SK-N-SH (cell line): ENCODE results near the gene FAM20C.

Experiments
- EP300 ChIP-seq, 2 experiments: IDR thresholded peaks; 2 replicates each; pipeline versions ENCODE4 v1.4.0 to v1.6.1; 2012; ENCODE audit warnings: borderline replicate concordance in 1 of 2, low read depth in 1 of 2, low read length in 1 of 2
- GABPA ChIP-seq: IDR thresholded peaks from 2 replicates; pipeline ENCODE4 v1.4.0; 2012; ENCODE audit warnings: low read depth, mild to moderate bottlenecking
- MXI1 ChIP-seq: IDR thresholded peaks from 2 replicates; pipeline ENCODE4 v1.6.1; 2012; ENCODE audit warnings: mild to moderate bottlenecking, low read depth, low read length, improper control_type of control experiment
- POLR2AphosphoS5 ChIP-seq: IDR thresholded peaks from 2 replicates; pipeline ENCODE4 v1.6.1; 2012; ENCODE audit warnings: low read depth, low read length
- RAD21 ChIP-seq: IDR thresholded peaks from 2 replicates; pipeline ENCODE4 v1.6.1; 2012; ENCODE audit warnings: mild to moderate bottlenecking, low read length
- RFX5 ChIP-seq: IDR thresholded peaks from 2 replicates; pipeline ENCODE4 v1.6.1; 2012; ENCODE audit warnings: mild to moderate bottlenecking, improper control_type of control experiment, low read length
- RXRA ChIP-seq: IDR thresholded peaks from 2 replicates; pipeline ENCODE4 v1.4.0; 2012; ENCODE audit warnings: low read depth, mild to moderate bottlenecking, borderline replicate concordance
- TAF1 ChIP-seq: IDR thresholded peaks from 2 replicates; pipeline ENCODE4 v1.6.1; 2012; ENCODE audit warnings: low read depth, mild to moderate bottlenecking, low read length, moderate library complexity, borderline replicate concordance
- TF ChIP-seq, protein P1 (sequence below): fragments of 200-600 bp; sonication (generic); IDR thresholded peaks from 2 replicates; pipeline ENCODE4 v1.6.1; 2017; ENCODE audit warnings: antibody characterized with exemption, mild to moderate bottlenecking, moderate library complexity

DNA sequence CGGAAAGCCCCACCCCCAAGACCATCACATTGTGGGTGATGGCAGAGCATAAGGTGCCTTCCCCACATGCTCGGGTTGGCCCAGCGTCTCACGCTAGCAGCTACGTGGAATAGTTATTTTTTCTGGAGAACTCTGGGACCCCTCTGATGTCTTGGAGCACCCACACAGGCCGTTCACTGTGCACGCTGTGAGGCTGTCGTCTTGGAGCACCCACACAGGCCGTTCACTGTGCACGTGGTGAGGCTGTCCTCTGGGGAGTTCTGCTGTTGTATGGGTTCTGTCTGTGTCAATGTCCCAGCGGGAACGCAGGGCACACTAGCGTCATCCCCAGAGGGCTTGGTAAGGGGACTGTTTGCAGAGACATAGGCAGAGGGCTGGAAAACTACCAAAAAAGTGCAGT lies 38.8 kb upstream of the FAM20C start:
- TF ChIP-seq POLR2AphosphoS5 (no peak), TAF1 (no peak), RXRA (no peak), MXI1 (no peak), EP300 (IDR thresholded peaks at IDR 0.05; ENCODE audit: borderline replicate concordance in 1 of 2, low read depth in 1 of 2, low read length in 1 of 2) (no peak), RAD21 (no peak), GABPA (no peak), RFX5 (no peak)
- TF ChIP-seq, protein P1, sequence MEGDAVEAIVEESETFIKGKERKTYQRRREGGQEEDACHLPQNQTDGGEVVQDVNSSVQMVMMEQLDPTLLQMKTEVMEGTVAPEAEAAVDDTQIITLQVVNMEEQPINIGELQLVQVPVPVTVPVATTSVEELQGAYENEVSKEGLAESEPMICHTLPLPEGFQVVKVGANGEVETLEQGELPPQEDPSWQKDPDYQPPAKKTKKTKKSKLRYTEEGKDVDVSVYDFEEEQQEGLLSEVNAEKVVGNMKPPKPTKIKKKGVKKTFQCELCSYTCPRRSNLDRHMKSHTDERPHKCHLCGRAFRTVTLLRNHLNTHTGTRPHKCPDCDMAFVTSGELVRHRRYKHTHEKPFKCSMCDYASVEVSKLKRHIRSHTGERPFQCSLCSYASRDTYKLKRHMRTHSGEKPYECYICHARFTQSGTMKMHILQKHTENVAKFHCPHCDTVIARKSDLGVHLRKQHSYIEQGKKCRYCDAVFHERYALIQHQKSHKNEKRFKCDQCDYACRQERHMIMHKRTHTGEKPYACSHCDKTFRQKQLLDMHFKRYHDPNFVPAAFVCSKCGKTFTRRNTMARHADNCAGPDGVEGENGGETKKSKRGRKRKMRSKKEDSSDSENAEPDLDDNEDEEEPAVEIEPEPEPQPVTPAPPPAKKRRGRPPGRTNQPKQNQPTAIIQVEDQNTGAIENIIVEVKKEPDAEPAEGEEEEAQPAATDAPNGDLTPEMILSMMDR, result no peak
